Hepatic stellate cell (primary cell): ENCODE measurements around the gene MACROD2.
"Not testable (repeated sequence)": the region's sequence is repeated elsewhere in the genome, so short reads cannot be mapped to it uniquely, and the experiment has no call there.

Source experiments
- DNase-seq: peaks from one replicate; pipeline ENCODE4 v3.0.0; 2011; ENCODE audit warnings: low spot score

Gene MACROD2

GRCh38 chr20:14270751-14271150, 275.4 kb downstream of the MACROD2 start:
- DNase-seq = not testable (repeated sequence)

GRCh38 chr20:14282140-14282539, 286.8 kb downstream of the MACROD2 start:
- no peak for DNase-seq

GRCh38 chr20:14284443-14284842, 289.1 kb downstream of the MACROD2 start:
- no peak for DNase-seq

DNA sequence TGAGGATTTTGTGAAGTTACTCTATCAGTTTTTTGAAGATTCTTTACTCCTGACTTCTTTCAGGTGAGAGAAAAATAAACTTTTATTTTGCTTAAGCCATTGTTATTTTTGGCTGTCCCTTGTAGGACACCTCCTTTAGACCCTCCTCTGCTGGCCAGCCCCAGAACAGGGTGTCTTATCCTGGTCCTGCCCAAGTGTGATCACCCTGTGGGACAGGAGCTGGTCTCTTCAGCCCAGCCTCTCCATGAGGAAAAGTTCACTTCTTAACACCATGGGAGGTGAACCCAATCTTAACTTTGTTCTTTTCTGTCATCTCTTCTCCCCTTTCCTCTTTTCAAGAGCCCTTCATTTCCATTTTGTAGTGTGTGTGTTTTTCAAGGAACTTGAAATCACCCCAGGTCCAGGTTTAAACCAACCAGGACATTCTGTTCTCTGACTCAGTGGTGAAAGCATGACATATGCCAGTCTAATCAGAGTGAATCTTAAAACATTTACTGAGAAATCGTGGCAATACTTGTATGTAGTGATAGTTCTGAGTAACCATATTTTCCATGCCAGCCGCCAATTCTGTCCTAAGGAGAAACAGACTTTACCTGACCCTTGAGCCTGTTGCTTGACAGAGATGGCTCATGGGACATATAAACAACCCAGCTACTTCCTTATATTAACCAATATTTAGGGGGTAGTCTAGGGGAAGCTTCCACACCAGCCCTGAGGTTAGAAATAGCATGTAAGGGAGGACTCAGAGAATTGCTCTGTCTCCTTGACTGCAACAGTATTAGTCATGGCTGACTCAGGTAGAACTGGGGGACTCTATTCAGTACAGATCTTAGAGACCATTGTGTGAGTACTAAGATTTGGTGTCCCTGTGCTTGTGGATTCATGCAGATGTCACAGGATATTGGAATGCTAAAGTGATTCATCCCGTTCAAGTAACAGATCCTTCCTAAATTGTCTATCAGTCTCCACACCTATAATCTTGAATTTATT, 293.3 kb downstream of the MACROD2 start:
- no peak for DNase-seq

DNA sequence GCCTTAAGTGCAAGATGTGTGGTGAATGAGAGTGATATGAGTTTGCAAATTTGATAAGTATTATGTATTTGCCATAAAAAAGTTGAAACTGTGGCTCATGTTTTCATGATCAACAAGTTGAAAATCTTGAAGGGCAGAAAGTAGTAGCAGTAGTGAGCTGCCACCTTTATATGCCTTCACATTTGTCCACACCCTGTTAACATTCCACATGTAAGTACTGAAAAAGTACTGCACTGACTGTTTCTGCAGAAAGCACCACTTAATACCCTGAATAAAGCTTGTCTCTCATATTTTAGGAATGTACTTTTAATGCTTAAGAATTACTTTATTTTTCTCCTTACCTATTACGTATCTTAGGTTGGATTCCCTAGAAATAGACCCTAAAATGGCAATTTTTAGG, 296.2 kb downstream of the MACROD2 start:
- no peak for DNase-seq

- DNase-seq = no peak
These were observed 299.9 kb downstream of the MACROD2 start for GRCh38 chr20:14295238-14295637.

- no peak for DNase-seq
These were observed 300.5 kb downstream of the MACROD2 start for GRCh38 chr20:14295770-14296309.

GRCh38 chr20:14299831-14300230, 304.5 kb downstream of the MACROD2 start:
- no peak for DNase-seq

GRCh38 chr20:14303106-14303505, 307.8 kb downstream of the MACROD2 start:
- no peak for DNase-seq

DNA sequence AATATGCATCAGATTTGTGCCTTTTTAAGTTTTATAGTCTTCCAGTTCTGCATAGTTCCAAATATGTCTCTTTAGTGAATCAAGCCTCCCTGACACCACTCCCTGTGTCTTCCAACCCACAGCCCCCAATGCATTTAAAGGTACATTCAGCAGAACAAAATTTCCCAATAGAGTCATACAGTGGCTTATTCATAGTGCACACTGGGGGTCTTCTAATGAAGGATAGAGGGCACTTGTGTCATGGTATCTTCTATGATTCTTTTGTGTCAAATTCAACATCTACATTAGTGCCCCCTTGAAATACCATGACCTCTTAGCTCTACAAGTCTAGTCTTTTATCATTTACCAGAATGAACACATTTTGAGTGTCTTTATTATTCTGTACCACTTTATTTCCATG, 308.3 kb downstream of the MACROD2 start:
- no peak for DNase-seq

DNA sequence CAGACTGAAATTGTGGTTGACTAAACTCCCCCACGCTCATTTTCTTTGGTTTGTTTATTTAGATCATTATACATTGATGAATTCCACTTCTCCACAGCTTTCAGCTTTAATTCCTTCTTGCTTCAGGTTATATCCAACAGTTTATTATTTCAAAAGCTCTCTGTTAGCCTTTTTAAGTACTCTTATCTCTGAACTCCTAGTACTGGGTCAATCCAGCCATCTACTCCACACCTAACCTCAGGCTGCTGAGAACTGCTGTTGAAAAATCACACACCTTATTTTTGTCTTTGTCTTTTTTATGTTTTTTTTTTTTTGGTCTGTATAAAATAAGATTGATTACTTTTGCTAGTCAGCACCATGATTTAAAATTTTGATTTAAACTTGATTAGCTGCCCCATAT, 309.2 kb downstream of the MACROD2 start:
- no peak for DNase-seq

GRCh38 chr20:14307956-14308355, 312.6 kb downstream of the MACROD2 start:
- no peak for DNase-seq

GRCh38 chr20:14310977-14311627, 315.8 kb downstream of the MACROD2 start:
- DNase-seq = no peak

GRCh38 chr20:14312001-14312400, 316.7 kb downstream of the MACROD2 start:
- DNase-seq = no peak

GRCh38 chr20:14313341-14314020, 318.2 kb downstream of the MACROD2 start:
- DNase-seq = no peak

DNA sequence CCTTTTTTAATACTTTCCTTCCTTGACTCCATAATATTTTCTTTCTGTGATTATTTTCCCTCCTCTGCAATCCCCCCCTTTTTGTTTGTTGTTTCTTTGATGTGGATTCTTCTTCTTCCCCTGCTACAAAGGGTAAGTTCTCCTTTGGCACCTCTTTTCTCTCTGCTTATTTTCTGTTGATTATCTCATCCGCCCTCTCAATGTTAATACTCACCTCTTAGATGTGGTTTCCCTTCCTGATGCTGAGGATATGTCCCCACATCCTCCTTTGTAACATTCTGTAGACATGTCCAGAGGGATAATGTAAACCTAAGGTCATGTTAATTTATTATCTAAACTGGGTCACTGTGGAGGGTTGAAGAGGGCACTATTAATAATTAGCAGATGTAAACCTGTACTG, 324.4 kb downstream of the MACROD2 start:
- no peak for DNase-seq

GRCh38 chr20:14331646-14332045, 336.3 kb downstream of the MACROD2 start:
- no peak for DNase-seq

- no peak for DNase-seq
These were observed 337.6 kb downstream of the MACROD2 start for GRCh38 chr20:14332866-14333265.

GRCh38 chr20:14333721-14334120, 338.4 kb downstream of the MACROD2 start:
- DNase-seq = no peak

DNA sequence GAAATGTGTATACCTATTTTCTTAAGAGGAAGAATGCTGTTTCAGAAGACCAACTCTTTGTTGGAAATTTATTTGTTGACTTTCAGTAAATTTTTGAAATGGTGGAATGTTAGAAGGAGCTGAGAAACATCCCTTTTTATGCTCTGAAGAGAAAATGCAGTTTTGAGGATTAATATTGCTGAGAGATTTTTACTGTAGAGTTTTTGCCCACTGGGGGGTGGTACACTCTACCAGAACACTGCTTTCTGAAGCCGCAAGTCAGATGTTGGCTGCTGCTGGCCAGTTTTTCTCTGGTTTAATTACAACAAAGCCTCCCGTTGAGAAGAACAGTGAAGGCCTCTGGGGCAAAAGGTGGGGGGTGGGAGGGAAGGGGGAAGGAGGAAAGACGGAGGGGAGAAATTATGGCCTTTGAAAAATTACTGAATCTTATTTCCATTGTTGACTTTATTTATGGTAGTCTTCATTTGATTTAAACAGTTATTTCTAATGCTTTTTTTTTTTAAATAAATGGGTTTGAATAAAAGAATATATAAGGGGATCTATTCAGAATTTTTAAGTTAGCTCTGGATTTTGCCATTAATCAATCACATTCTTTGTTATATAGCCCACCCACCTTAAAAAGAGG, 339.1 kb downstream of the MACROD2 start:
- no peak for DNase-seq

DNA sequence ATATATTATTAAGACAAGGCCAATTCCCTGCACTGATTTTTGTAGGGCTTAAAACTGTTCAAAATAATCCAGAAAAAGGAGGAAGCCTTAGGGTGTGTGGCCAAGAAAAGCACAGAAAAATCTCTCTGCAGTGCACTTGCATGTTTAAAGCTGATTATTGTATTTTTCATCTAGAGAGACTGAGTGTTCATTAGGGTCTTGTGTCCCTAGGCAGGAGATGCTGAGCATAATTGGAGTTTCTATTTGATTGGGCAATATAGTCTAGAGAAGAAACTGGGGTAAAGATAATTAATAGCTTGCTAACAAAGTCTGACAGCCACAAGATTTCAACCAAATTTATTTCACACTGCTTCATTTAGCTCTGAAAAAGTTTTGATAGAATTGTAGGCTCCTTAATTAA, 339.7 kb downstream of the MACROD2 start:
- no peak for DNase-seq

- no peak for DNase-seq
These were observed 341.4 kb downstream of the MACROD2 start for GRCh38 chr20:14336686-14337085.
